HG03066 (cell line): Measurements from ENCODE around the gene FANCI.
A peak's percentile ranks its signal among the peaks of the same experiment; 100 is the strongest.

Experiments
- ATAC-seq: cut with Tn5 transposase; IDR thresholded peaks from one replicate; pipeline ENCODE4 v1.9.1; 2021; ENCODE audit warnings: low read depth; ENCODE audit not compliant: unreplicated experiment

FANCI gene

DNA sequence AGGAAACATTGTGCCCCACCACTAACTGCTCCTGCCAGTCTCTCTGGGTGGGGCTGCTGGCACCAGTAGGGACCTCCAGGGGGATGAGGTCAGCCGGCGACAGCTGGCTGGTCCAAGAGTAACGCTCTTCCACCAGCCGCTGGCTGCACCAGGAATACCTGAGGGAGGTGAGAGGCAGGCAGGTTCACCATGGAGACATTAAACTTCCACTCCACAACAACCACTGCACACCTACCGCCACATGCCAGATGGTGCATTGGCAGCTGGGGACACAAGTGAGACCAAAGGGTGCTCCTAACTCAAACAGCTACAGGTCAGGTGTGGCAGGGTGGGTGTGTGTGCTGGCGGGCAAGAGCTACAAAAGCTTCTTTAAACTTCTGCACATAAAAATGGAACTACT, 86.3 kb downstream of the FANCI start:
- ATAC-seq: no peak

DNA sequence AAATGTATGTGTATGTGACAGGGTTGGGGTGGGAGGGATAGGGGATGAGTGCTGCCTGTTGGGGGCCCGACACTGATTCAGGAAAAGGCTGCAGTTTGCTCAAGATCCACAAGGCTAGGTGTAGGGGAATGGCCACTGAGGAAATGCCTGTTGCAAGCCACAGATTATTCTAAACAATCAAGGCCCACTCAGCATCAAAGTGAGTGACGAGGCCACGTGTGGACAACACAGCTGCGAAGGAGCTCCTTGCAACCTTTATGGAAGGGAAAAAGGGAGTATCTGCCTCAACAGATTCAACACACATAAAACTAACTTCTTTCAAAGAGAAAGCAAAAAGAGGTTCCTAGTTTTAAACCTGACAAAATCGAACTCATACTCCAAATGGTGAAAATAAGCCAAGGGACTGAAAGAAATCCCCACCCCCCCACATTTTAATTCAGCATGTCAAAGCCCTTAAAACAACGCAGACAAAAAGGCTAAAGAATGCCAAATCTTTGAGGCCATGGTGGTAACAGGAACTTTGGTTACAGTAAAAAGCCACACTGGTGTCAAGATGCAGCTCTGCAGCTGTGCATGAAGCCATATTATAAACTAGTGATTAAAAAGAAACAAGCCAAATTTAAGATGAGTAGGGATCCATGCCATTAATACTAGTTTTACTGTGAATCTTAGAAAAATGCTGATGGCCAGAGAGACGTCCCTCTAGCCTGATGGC, 87.3 kb downstream of the FANCI start:
- no peak for ATAC-seq

DNA sequence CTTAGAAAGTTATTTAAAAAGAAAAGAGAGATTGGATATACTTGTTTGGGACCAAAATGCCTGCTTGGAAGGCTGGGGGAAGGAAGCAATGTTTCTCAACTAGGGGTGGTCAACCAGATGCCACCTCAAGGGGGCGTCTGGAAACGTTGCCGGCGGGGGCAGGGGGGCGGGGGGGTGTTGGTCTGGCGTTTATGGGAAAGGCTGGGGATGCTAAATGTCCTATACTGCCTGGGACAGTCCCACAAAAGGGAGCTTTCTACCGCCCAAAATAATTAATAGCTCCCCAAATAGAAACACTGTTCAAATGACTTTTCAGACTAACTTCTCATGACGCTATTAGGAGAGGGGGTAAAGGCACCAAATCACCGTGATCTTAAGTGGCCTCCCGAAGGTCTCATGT, 88.7 kb downstream of the FANCI start:
- no peak for ATAC-seq

DNA sequence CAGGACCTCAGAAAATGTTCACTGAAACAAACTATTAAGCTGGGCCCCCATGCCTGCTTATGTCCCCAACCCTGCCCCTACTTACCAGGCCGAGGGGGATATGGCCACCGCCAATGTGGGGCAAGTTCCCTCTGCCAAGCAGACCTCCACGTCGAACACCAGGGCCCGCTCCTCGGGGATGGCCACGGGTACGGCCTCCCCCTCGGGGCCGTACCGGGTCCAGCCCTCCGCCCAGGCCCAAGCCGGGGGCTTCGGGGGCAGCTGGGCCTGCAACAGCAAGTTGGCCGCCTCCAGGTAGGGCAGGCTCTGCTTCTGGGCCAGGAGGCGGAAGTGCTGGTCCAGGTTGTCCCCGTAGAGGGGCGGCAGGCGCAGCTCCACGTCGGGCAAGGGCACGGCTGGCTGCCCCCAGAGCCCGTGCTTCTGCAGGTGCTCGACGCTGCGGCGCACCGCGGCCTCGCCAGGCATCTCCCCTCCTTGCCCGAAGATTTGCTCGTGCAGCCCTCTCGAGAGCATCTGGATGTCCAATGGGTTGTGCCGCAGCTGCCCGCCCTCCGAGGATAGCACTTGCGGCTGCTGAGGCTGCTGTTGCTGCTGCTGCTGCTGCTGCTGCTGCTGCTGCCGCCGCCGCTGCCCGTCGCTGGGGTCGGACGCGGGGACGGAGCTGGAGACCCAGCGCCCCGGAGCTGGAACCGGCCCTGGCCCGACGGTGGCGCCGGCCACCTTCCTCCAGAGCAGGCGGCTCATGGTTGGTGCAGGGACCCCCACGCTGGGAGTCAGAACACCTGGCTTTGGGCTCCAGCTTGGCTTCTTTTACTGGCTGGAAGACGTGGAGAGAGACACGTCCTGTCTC, 89.5 kb downstream of the FANCI start:
- ATAC-seq: no peak

DNA sequence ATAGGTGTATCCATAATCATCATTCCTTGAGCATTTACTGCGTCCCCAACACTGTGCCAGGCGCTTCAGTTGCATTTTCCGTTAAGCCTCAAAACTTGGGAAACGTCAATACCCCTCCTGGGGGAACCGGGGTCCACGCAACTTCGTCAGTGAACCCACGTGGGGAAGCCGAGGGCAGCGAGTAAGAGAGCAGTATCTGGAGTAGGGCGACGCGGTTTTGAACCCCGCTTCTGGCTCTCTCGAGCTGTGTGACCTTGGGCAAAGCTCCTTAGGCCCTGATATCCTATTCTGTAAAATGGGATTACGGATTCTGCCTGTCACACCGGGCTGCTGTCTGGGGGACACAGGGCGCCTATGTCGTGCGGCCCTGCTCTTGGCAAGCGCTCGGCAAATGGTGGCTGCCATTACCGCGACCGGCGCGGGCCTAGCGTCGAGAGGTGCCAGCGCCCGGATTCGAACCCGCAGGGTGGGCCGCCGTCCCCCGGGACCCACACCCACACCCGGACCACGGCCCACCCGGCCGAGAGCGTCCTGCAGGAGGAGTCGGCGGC, 90.3 kb downstream of the FANCI start:
- no peak for ATAC-seq

DNA sequence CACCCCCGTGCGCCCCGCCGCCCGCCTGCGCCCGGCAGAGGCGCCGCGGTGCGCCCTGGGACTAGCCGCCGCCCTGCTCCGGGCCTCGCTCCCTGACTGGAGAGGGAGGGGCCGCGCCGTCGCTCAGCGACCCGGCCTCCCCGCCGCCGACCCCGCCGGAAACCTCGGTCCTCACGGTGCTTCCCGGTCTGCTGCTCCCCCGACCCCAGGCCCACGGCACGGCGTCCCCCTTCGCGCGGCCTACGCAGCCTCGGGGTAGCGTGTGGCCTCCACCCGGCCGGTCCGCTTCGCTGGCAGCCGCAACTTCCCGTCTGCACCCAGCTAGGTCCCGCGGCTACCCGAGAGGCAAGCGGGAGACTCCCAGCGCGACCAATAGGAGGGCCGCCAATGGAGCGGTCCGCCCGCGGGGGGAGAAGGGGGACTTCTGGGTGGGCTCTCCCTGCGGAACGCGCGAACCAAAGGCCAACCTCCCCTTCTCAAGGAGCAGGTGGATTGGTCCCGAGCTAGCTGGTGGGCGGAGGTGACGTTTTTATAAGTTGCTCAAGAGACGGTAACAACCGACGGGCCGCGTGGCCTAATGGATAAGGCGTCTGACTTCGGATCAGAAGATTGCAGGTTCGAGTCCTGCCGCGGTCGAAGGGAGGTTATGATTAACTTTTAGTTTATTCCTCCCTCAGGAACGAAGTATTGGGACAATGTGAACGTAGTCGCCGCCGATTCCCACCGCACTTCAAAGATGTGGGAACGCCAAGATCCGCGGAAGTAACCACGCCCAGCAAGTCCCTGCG, 90.9 kb downstream of the FANCI start, which contains the start of gene POLG:
Gene POLG, minus strand, starts transcription at position 315 of the 788 bp plus-strand sequence. CDS start 1,070 bp downstream, outside the sequence.
- peak; percentile 90 for ATAC-seq

DNA sequence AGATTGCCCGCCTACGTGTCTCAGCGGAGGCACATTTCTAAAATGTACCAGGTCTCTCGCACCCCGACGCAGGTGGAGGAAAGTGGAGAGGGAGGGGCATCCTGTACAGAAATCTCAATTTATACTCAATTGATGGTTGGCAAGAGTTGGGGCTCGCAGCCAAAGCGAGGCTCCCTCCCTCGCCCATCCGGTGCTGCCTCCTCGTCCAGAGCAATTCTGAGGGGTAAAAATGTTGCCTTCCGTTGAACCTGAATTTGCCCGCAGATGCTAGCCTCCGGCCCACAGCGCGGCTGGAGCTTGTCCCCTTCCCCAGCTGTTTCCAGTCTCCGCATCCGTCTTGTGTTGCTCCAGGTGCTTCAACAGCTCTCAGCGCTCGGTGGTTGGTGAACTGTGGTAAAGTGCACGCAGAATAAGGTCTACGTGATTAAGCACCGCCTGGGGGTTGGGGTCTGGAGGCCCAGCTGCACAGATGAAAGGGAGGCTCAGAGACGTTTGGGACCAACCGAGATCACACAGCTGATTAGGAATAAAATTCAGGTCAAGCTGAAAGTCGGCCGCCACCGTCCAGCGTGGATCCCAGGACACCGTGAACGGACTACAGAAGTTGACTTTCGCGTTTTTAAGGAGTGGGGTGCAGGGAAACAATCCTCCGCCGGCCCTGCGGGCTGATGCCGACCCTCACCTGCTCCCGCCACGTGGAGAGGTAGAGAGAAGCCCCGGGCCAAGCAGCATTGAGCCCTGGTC, 91.7 kb downstream of the FANCI start:
- ATAC-seq: no peak

DNA sequence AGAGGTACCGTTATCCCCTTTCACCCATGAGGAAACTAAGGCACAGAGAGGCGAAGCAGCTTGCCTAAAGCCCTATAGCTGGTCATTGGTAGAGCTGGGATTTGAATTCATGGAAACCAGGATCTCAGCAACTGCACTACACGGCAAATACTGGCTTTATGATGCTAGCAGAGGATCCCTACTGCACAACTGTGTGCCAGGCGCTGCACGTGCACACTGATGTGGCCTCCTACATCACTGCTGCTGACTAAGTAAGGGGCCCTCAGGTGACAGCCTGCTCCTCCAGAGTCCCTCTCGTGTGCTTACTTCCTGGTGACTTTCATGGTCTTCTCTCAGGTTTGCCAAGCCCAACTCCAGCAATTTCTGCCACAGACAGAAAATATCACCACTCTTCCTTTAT, 94.3 kb downstream of the FANCI start:
- ATAC-seq: no peak

DNA sequence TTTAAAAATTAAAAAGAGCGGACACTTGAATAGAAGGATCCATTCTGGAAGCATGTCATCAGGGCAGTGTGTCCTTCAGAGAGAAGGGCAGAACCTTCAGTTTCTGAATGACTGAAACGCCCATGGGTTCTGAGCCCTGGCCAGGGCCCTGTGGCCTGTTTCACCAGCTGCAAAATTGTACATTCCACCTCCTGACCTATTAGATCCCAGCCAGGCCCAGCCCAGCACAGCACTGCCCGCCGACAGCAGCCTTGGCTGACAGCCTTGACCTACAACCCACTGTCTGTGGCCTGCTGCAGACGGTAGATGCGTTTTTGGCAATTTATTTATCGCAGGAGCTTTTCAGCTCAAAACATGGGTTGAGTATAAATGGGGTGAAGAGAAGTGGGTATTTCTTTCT, 96.8 kb downstream of the FANCI start:
- no peak for ATAC-seq

DNA sequence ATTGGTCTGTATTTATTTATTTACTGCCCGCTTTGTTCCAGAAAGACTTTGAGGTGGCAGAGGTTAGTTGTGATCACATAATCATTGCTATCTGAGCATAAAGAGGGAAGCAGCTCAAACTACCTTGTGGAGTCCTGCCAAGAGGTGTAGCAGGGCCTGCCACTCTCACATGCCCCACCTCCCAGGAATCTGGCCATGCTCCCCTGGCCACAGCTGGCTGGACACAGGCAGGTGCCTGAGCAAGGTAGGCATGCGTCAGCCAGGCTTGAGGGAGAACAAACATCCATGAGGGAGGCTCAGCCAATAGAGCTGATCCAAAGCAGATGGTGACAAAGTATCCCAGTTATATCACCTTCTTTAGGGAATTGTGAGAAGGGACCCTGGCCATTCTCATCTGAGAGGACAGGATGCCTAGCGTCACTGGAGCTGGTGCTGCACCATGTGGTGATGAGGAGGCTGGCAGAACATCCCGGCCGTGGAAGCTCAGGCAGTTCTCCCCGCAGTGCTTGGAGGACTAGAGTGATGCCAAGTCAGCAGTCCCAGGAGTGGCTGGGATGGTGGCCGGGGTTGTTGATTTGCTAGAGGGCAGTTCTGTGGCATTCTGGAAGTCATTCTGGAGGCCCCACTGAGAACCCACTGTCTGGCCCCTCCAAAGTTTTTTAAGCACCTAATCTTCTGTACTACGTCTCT, 97.7 kb downstream of the FANCI start:
- no peak for ATAC-seq

DNA sequence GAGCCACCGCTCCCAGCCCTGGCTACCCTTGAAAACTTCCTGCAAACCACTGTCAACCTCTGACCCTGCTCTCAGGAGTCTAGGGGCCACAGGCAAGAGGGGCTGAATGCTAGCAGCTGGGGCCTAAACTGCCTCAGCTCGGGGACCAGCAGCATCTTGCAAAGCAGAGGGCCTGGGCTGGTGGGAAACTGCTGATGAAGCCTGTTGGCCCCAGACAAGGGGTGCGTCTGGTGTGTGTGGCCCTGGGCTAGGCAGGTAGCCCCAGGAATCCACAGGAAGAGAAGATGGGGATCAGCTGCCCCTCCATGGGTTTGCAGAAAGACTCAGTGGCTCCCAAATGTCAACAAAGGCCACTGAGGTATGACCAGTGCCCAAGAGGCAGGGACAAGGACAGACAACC, 99.1 kb downstream of the FANCI start:
- no peak for ATAC-seq

DNA sequence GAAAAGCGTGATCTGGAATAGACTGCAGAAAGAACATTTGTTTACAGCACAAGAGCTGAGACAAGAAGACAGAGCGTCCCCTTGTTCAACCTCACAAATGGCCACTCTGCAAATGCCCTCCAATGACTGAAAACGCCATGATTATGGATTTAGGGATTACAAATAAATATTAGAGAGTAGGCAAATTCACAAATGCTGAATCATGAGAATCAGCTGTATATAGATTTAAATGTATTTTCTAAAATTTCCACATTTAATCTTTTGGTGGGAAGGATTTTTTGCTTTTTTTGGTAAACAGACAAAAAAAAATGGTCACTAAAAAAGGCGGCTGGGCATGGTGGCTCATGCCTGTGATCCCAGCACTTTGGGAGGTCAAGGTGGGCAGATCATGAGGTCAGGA, 101.5 kb downstream of the FANCI start:
- no peak for ATAC-seq

DNA sequence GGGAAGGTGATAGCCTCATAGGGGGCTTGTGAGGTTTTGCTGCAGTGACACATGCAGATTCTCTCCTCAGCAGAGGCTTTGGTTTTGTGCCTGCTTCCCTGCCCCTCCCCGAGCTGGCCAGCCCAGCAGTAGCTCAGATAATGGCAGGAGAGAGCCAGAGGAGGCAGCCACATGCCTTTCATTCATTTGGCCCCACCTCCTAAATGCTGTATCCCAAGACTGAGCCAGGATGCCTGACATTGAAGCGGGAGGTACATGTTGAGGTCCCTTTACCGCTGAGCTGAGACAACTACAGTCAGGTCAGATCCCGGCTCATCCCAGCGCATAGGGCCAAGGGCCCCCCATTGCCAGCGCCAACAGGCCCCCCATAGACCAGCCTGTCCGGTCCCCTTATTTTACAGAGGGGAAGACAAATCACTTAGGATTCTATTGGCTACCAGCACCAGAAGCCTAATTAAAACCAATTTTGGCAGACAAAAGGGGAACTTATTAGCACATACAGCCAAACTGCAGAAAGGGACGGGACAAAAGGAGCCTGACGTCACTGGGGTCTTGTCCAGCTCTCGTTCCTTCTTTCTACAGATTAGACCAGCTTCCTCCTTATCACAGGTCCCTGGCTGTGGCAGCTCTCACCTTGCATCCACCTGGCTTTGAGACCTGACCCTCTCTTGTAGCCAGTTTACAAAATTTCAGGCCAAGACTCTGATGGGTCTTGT, 102.9 kb downstream of the FANCI start:
- ATAC-seq: no peak

DNA sequence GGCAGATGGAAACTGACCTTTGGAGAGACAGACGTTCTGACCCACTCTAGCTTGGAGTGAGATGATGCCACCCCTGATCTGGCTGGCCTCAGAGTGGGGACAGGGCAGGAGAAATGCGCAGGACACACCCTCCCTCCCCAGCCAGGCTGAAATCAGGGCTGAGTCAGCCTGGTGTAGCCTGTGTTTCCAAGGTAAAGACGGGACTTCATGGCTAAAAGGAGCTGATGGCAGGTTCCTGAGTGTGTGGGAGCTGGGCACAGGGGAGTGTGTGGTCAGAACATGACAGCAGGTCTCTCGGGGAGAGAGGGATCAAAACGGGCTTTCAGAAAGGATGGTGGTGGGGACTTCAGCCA, 105.4 kb downstream of the FANCI start:
- ATAC-seq: no peak

DNA sequence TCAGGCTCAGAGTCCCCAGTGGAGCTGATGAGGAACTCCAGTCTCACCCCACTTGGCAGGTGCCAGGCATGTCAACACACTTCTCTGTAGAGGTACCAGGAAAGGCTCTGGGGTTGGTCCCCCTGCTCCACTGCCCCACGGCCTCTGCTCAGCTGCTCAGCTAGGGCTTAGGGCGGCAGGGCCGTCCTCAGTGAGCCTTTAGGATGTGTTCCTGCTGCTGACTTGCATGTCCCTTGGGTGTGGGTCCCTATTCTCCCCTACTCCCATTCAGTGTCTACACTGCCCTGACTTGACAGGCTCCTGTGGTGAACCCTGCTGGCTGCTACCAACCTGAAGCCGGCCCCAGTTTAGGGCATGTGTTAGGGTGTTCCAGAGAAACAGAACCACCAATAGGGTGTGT, 108.7 kb downstream of the FANCI start:
- no peak for ATAC-seq

DNA sequence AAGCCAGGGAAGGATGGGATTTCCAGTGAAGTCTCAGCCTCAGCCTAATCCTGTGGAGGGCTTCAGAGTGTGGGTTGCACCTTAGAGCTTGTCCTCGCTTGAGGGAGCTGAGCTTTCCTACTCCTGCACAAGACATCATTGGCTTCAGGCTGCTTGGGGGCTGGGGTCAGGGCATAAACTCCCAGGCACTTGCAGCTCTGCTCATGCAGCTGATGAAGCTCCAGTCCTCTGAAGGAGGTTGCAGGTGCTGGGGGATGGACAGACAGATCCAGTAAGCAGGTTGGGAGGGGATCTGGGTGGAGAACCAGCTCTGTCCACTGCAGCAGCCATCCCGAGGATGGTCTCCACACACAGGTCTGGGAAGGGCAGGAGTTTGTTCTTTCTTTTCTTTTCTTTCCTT, 110.2 kb downstream of the FANCI start:
- ATAC-seq: no peak

DNA sequence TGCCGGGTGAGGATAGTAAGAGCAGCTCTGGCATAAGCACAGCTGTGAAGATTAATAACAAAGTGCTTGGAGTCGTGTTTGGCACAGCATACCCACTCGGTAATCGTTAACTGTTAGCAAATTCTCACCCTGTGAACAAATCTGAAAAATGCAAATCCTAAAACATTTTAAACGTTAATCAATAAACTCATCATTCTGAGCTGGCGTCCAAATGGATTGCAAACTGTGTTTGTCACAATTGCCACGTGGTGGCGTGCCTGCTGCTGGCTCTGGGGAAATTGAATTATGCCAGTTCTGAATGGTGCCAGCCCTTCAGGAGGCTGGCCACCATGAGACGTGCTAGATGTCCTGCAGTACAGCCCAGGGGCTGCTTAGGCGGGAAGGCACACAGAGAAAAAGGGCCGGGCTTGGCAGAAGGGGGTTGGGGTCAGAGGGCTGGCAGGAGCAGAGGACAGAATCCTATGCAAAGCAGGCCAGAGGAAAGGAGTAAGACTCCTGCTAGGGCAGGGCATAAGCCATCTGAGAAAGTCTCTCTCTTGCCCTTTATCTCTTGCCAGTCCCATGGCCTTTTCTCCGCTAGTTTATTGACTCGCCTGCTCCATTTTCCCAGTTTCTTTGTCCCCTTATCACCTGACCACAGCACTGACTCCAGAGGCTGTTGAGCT, 113.0 kb downstream of the FANCI start:
- ATAC-seq: no peak

DNA sequence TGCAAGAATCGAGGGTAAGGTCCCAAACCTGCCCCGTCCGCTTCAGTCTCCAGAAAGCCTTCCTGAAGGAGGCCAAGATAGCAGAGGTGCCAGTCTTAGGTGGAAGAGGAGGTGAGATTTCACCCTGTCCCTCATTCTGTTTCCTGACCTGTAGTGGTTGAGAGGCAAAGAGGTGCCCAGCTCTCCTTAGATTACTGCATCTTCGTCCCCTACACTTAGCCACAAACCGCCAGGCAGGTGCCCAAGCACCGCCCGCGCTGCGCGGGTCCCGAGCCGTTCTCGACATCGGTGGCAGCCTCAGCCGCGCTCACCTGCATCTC, 114.6 kb downstream of the FANCI start:
- ATAC-seq: no peak
